H9 (cell line): Measurements from ENCODE around the gene LRRC52. TPM values are rescaled to one million over a fixed set of nuclear protein-coding genes. Genes with fewer than 3 reads are reported as not detected.

Source experiments
- DNase-seq: peaks from one replicate; pipeline ENCODE4 v3.0.0-alpha.2; 2017
- H2AFZ ChIP-seq: one replicate; pipeline ENCODE4 v1.6.1; 2013; ENCODE audit warnings: mild to moderate bottlenecking, low read length, control low read depth, moderate library complexity
- H2AK5ac ChIP-seq: 2 replicates; pipeline ENCODE4 v1.6.1; 2013; ENCODE audit warnings: low read length, control low read depth, mixed read lengths; ENCODE audit not compliant: insufficient read length
- H2BK120ac ChIP-seq: one replicate; pipeline ENCODE4 v1.6.1; 2013; ENCODE audit warnings: low read depth, mild to moderate bottlenecking, low read length, control low read depth, inconsistent platforms; ENCODE audit not compliant: poor library complexity, severe bottlenecking
- H2BK12ac ChIP-seq: 2 replicates; pipeline ENCODE4 v1.6.1; 2013; ENCODE audit warnings: low read length, control low read depth, mixed read lengths, low read depth; ENCODE audit not compliant: insufficient read length
- H2BK15ac ChIP-seq: 2 replicates; pipeline ENCODE4 v1.6.1; 2013; ENCODE audit warnings: low read depth, low read length, control low read depth
- H2BK20ac ChIP-seq: one replicate; pipeline ENCODE4 v1.6.1; 2013; ENCODE audit warnings: low read depth, mild to moderate bottlenecking, low read length, control low read depth, inconsistent platforms; ENCODE audit not compliant: poor library complexity, severe bottlenecking
- H2BK5ac ChIP-seq: 2 replicates; pipeline ENCODE4 v1.6.1; 2013; ENCODE audit warnings: low read length, control low read depth, mixed read lengths; ENCODE audit not compliant: insufficient read length
- H3K14ac ChIP-seq: 2 replicates; pipeline ENCODE4 v1.6.1; 2013; ENCODE audit warnings: low read length, control low read depth; ENCODE audit not compliant: insufficient read depth
- H3K18ac ChIP-seq: 2 replicates; pipeline ENCODE4 v1.6.1; 2013; ENCODE audit warnings: low read depth, mild to moderate bottlenecking, mixed read lengths, low read length, control low read depth; ENCODE audit not compliant: insufficient read length
- H3K23ac ChIP-seq: 2 replicates; pipeline ENCODE4 v1.6.1; 2013; ENCODE audit warnings: low read length, control low read depth, mixed read lengths, low read depth; ENCODE audit not compliant: insufficient read length
- H3K23me2 ChIP-seq: 2 replicates; pipeline ENCODE4 v1.6.1; 2013; ENCODE audit warnings: low read depth, mild to moderate bottlenecking, mixed read lengths, low read length, control low read depth; ENCODE audit not compliant: insufficient read length, poor library complexity, severe bottlenecking
- H3K27ac ChIP-seq: 2 replicates; pipeline ENCODE4 v1.5.1; 2013; ENCODE audit warnings: low read length, control low read depth, mixed read lengths, low read depth; ENCODE audit not compliant: insufficient read length
- H3K27me3 ChIP-seq: 2 replicates; pipeline ENCODE4 v1.6.1; 2013; ENCODE audit warnings: low read length, control low read depth, inconsistent platforms; ENCODE audit not compliant: insufficient read depth
- H3K4ac ChIP-seq: 2 replicates; pipeline ENCODE4 v1.6.1; 2013; ENCODE audit warnings: low read depth, mild to moderate bottlenecking, control low read depth, inconsistent platforms, low read length, moderate library complexity
- H3K4me1 ChIP-seq: 2 replicates; pipeline ENCODE4 v1.6.1; 2013; ENCODE audit warnings: low read length, control low read depth, inconsistent platforms; ENCODE audit not compliant: insufficient read depth
- H3K4me2 ChIP-seq: 2 replicates; pipeline ENCODE4 v1.6.1; 2013; ENCODE audit warnings: low read length, control low read depth, mixed read lengths; ENCODE audit not compliant: insufficient read length, insufficient read depth
- H3K56ac ChIP-seq: 2 replicates; pipeline ENCODE4 v1.6.1; 2013; ENCODE audit warnings: low read depth, mild to moderate bottlenecking, mixed read lengths, low read length, control low read depth; ENCODE audit not compliant: insufficient read length
- H3K79me1 ChIP-seq: 2 replicates; pipeline ENCODE4 v1.6.1; 2013; ENCODE audit warnings: low read depth, mild to moderate bottlenecking, moderate library complexity, low read length, control low read depth, inconsistent platforms; ENCODE audit not compliant: insufficient read depth, poor library complexity, severe bottlenecking
- H3K79me2 ChIP-seq: 2 replicates; pipeline ENCODE4 v1.6.1; 2013; ENCODE audit warnings: low read length, control low read depth, inconsistent platforms; ENCODE audit not compliant: insufficient read depth
- H3K9ac ChIP-seq: 2 replicates; pipeline ENCODE4 v1.6.1; 2013; ENCODE audit warnings: low read length, control low read depth, mixed read lengths; ENCODE audit not compliant: insufficient read length; ENCODE audit errors: extremely low read depth
- H3K9me3 ChIP-seq: one replicate; pipeline ENCODE4 v1.6.1; 2013; ENCODE audit warnings: low read depth, low read length, inconsistent platforms; ENCODE audit not compliant: control insufficient read depth
- H3T11ph ChIP-seq: one replicate; pipeline ENCODE4 v1.6.1; 2013; ENCODE audit warnings: mild to moderate bottlenecking, low read length, control low read depth, inconsistent platforms
- H4K20me1 ChIP-seq: one replicate; pipeline ENCODE4 v1.6.1; 2013; ENCODE audit not compliant: control insufficient read depth, insufficient read length, insufficient read depth
- H4K5ac ChIP-seq: 2 replicates; pipeline ENCODE4 v1.6.1; 2013; ENCODE audit warnings: low read depth, mild to moderate bottlenecking, mixed read lengths, low read length, control low read depth; ENCODE audit not compliant: insufficient read length
- H4K8ac ChIP-seq: replicated peaks from 2 replicates; pipeline ENCODE4 v1.6.1; 2013; ENCODE audit warnings: low read length, control low read depth, mixed read lengths, low read depth; ENCODE audit not compliant: insufficient read length
- H4K91ac ChIP-seq: 2 replicates; pipeline ENCODE4 v1.6.1; 2013; ENCODE audit warnings: low read depth, mild to moderate bottlenecking, moderate library complexity, mixed read lengths, low read length, control low read depth; ENCODE audit not compliant: insufficient read length
- H3K27ac Mint-ChIP-seq, 3 experiments: 2 replicates in 2 of 3; 3 replicates in 1 of 3; pipeline ENCODE4 v1.8.0; 2020 to 2021; ENCODE audit warnings: mixed read lengths in 3 of 3, mild to moderate bottlenecking in 1 of 3, moderate library complexity in 1 of 3
- H3K27me3 Mint-ChIP-seq: 2 replicates; pipeline ENCODE4 v1.8.0; 2021; ENCODE audit warnings: low read depth, mild to moderate bottlenecking, moderate library complexity, mixed read lengths
- H3K36me3 Mint-ChIP-seq, 3 experiments: 2 replicates in 2 of 3; 3 replicates in 1 of 3; pipeline ENCODE4 v1.8.0; 2020 to 2021; ENCODE audit warnings: low read depth in 3 of 3, mixed read lengths in 3 of 3; ENCODE audit not compliant: insufficient read depth in 1 of 3
- H3K4me1 Mint-ChIP-seq, 2 experiments: 2 replicates each; pipeline ENCODE4 v1.8.0; 2020; ENCODE audit warnings: mixed read lengths in 2 of 2
- H3K4me3 Mint-ChIP-seq, 2 experiments: 2 replicates in 1 of 2; 3 replicates in 1 of 2; pipeline ENCODE4 v1.8.0; 2020 to 2021; ENCODE audit warnings: mild to moderate bottlenecking in 2 of 2, mixed read lengths in 2 of 2, moderate library complexity in 1 of 2
- H3K9me3 Mint-ChIP-seq, 2 experiments: 2 replicates in 1 of 2; 3 replicates in 1 of 2; pipeline ENCODE4 v1.8.0; 2020; ENCODE audit warnings: mild to moderate bottlenecking in 2 of 2, mixed read lengths in 2 of 2, moderate library complexity in 1 of 2
- CTCF ChIP-seq: fragments of 200-600 bp; sonication (generic); conservative IDR thresholded peaks from 3 replicates; pipeline ENCODE4 v1.8.0; 2021; ENCODE audit warnings: antibody characterized with exemption, mild to moderate bottlenecking
- WGBS: extraction: QIAGEN DNeasy Blood & Tissue Kit; methylation state at CpG from one replicate; pipeline ENCODE4 v1.1.7; 2013; ENCODE audit warnings: missing lambda C conversion rate, low lambda C conversion rate, mixed read lengths; ENCODE audit not compliant: insufficient read length; ENCODE audit errors: extremely low coverage; 5-methylcytosine and 5-hydroxymethylcytosine counted together
- total RNA-seq: library from RNA; stranded (reverse); gene quantifications from 2 replicates; pipeline ENCODE4 v1.2.1, GENCODE V29; 2021

LRRC52 gene
- total RNA-seq, 1 experiment from 2014 or later = not detected

GRCh38 chr1:165501330-165501969, 42.4 kb upstream of the LRRC52 start:
- H2AK5ac ChIP-seq = no peak overlapping the region
- Mint-ChIP-seq H3K9me3 (no peaks in the 10 kb centered on the region), H3K27ac (no peak overlapping the region), H3K4me3 (no peak overlapping the region), H3K4me1 (peaks cover 1 to 2% of the 10 kb centered on the region in 2 experiments; a peak in 1 of 4 replicates), H3K36me3 (no peaks in the 10 kb centered on the region), H3K27me3 (peaks cover 8% of the 10 kb centered on the region)
- no peak overlapping the region for H2BK120ac ChIP-seq
- no peak for TF ChIP-seq CTCF
- H3K23me2 ChIP-seq = no peaks in the 10 kb centered on the region
- H4K20me1 ChIP-seq = no peaks in the 10 kb centered on the region
- H2BK12ac ChIP-seq = no peak overlapping the region
- WGBS = no CpG with 5 or more reads among the region's 7 CpGs
- H4K8ac ChIP-seq = no peak overlapping the region
- no peaks in the 10 kb centered on the region for H3K9me3 ChIP-seq
- H4K91ac ChIP-seq = no peak overlapping the region
- H3K4ac ChIP-seq = no peak overlapping the region
- H3K27ac ChIP-seq = no peak overlapping the region
- no peak overlapping the region for H3K56ac ChIP-seq
- no peak overlapping the region for H3K23ac ChIP-seq
- no peak for DNase-seq
- no peak overlapping the region for H2BK20ac ChIP-seq
- H3K4me2 ChIP-seq = no peak overlapping the region
- no peak overlapping the region for H2BK15ac ChIP-seq
- no peaks in the 10 kb centered on the region for H3K27me3 ChIP-seq
- H2AFZ ChIP-seq = no peak overlapping the region
- no peaks in the 10 kb centered on the region for H3K4me1 ChIP-seq
- H3K79me1 ChIP-seq = no peaks in the 10 kb centered on the region
- H3K18ac ChIP-seq = no peak overlapping the region
- no peak overlapping the region for H3K14ac ChIP-seq
- no peak overlapping the region for H3T11ph ChIP-seq
- no peak overlapping the region for H4K5ac ChIP-seq
- H3K9ac ChIP-seq = no peak overlapping the region
- H3K79me2 ChIP-seq = no peaks in the 10 kb centered on the region
- no peak overlapping the region for H2BK5ac ChIP-seq
